GM12878 (cell line): ENCODE results near the gene B3GNT4. TPM values are rescaled to one million over a fixed set of nuclear protein-coding genes. Genes with fewer than 3 reads are reported as not detected.

ENCODE experiments used
- ATAC-seq: fragments of 200-7000 bp; cut with Tn5 transposase; 3 replicates; pipeline ENCODE4 v1.9.1; 2020; ENCODE audit warnings: mild to moderate bottlenecking, moderate library complexity
- BruUV-seq: library from RNA; stranded (reverse); fragments of 400-500 nt; replicated peaks from 2 replicates; lab custom pipeline; 2021; lab: Mats Ljungman, UMichigan
- CTCF ChIA-PET: fragments of 300-600 bp; sonication (Branson Sonifier 250); formaldehyde crosslinking; extraction: SDS; loops from one replicate; lab custom pipeline; 2021; ENCODE audit warnings: inconsistent platforms; lab: Yijun Ruan, JAX
- POLR2A ChIA-PET: fragments of 350-600 bp; formaldehyde crosslinking; extraction: SDS; loops from one replicate; lab custom pipeline; 2021; ENCODE audit warnings: inconsistent platforms; lab: Charles Lee
- RAD21 ChIA-PET: fragments of 300-600 bp; sonication (Branson Sonifier 250); formaldehyde crosslinking; loops from one replicate; lab custom pipeline; 2023; ENCODE audit warnings: antibody characterized with exemption; ENCODE audit not compliant: unreplicated experiment; lab: Charles Lee
- SMC1A ChIA-PET: fragments of 300-600 bp; sonication (Branson Sonifier 250); formaldehyde crosslinking; loops from one replicate; lab custom pipeline; 2023; ENCODE audit not compliant: unreplicated experiment, uncharacterized antibody; lab: Charles Lee
- DNase-seq: peaks from one replicate; pipeline ENCODE4 v3.0.0-alpha.2; 2011; ENCODE audit warnings: low read depth, low spot score
- FAIRE-seq: peaks from 3 replicates; lab custom pipeline; 2011; peaks lifted over from hg19 to GRCh38; lab: Jason Lieb, UNC
- H2AFZ ChIP-seq: 2 replicates; pipeline ENCODE4 v1.6.0; 2011; ENCODE audit warnings: low read depth, low read length, control low read depth; ENCODE audit not compliant: control insufficient read depth
- H3K27ac ChIP-seq: 2 replicates; pipeline ENCODE4 v1.5.1; 2011; ENCODE audit warnings: control low read depth; ENCODE audit not compliant: control insufficient read depth, insufficient read depth
- H3K27me3 ChIP-seq, 2 experiments: replicated peaks in 1 of 2; 2 replicates each; pipeline versions ENCODE4 v1.6.0 to v1.6.1; 2011; ENCODE audit warnings: low read length in 1 of 2; ENCODE audit not compliant: control insufficient read depth in 2 of 2, insufficient read depth in 2 of 2
- H3K36me3 ChIP-seq, 2 experiments: 2 replicates each; pipeline ENCODE4 v1.5.1; 2011; ENCODE audit warnings: low read length in 1 of 2; ENCODE audit not compliant: control insufficient read depth in 2 of 2, insufficient read depth in 2 of 2
- H3K4me1 ChIP-seq: 2 replicates; pipeline ENCODE4 v1.6.1; 2011; ENCODE audit warnings: mild to moderate bottlenecking, low read length, moderate library complexity, mixed read lengths; ENCODE audit not compliant: control insufficient read depth, insufficient read depth
- H3K4me2 ChIP-seq: 2 replicates; pipeline ENCODE4 v1.6.0; 2011; ENCODE audit warnings: control low read depth; ENCODE audit not compliant: control insufficient read depth, insufficient read depth
- H3K4me3 ChIP-seq: fragments of 200-600 bp; sonication (generic); 2 replicates; pipeline ENCODE4 v1.5.1; 2016
- H3K79me2 ChIP-seq: 2 replicates; pipeline ENCODE4 v1.6.0; 2011; ENCODE audit warnings: low read length; ENCODE audit not compliant: control insufficient read depth, insufficient read depth
- H3K9ac ChIP-seq: 2 replicates; pipeline ENCODE4 v1.8.0; 2011; ENCODE audit warnings: low read length, control low read depth, mixed read lengths; ENCODE audit not compliant: control insufficient read depth, insufficient read depth
- H3K9me3 ChIP-seq: replicated peaks from 3 replicates; pipeline ENCODE4 v1.5.1; 2011; ENCODE audit warnings: mild to moderate bottlenecking, low read length; ENCODE audit not compliant: control insufficient read depth, insufficient read depth
- H4K20me1 ChIP-seq: 2 replicates; pipeline ENCODE4 v1.6.0; 2011; ENCODE audit not compliant: control insufficient read depth, insufficient read depth
- BHLHE40 ChIP-seq, 2 experiments: fragments of 450-650 bp in 1 of 2; IDR thresholded peaks; 2 replicates each; pipeline ENCODE4 v1.6.1; 2011 to 2017; ENCODE audit warnings: low read depth in 2 of 2, borderline replicate concordance in 1 of 2, improper control_type of control experiment in 1 of 2, low read length in 1 of 2, mild to moderate bottlenecking in 1 of 2
- JUND ChIP-seq: IDR thresholded peaks from 2 replicates; pipeline ENCODE4 v1.6.1; 2012; ENCODE audit warnings: low read depth, mild to moderate bottlenecking, low read length, improper control_type of control experiment, moderate library complexity
- KDM1A ChIP-seq: fragments of 200-600 bp; sonication (generic); IDR thresholded peaks from 2 replicates; pipeline ENCODE4 v1.6.1; 2016; ENCODE audit warnings: borderline replicate concordance
- MYC ChIP-seq: IDR thresholded peaks from 2 replicates; pipeline ENCODE4 v1.6.1; 2011; ENCODE audit warnings: mild to moderate bottlenecking, low read length, moderate library complexity, inconsistent platforms; ENCODE audit not compliant: insufficient read depth, insufficient replicate concordance, insufficient read length, severe bottlenecking
- NRF1 ChIP-seq: conservative IDR thresholded peaks from 2 replicates; pipeline ENCODE4 v1.6.1; 2011; ENCODE audit warnings: mild to moderate bottlenecking, low read depth, low read length, improper control_type of control experiment
- PAX5 ChIP-seq: IDR thresholded peaks from 2 replicates; pipeline ENCODE4 v1.6.1; 2011; ENCODE audit warnings: low read depth, low read length, borderline replicate concordance
- POLR2AphosphoS5 ChIP-seq: IDR thresholded peaks from 2 replicates; pipeline ENCODE4 v1.6.1; 2011; ENCODE audit warnings: mild to moderate bottlenecking, low read length, inconsistent platforms
- RUNX3 ChIP-seq: IDR thresholded peaks from 2 replicates; pipeline ENCODE4 v1.6.1; 2012; ENCODE audit warnings: low read length, inconsistent platforms
- ZNF24 ChIP-seq: fragments of 450-650 bp; IDR thresholded peaks from 2 replicates; pipeline ENCODE4 v1.6.1; 2017; ENCODE audit warnings: antibody characterized with exemption, mild to moderate bottlenecking
- WGBS: methylation state at CpG from one replicate; pipeline ENCODE4 v1.1.6; 2016; ENCODE audit warnings: low lambda C conversion rate; ENCODE audit not compliant: insufficient replicate concordance, insufficient coverage; ENCODE audit errors: missing lambda C conversion rate; 5-methylcytosine and 5-hydroxymethylcytosine counted together
- in situ Hi-C: fragments of 300-500 bp; cut with MboI; formaldehyde crosslinking; loops from 9 replicates; pipeline ENCODE4 v1.14.3; 2018; ENCODE audit warnings: mixed read lengths
- intact Hi-C: fragments of 100-400 bp; cut with micrococcal nuclease; formaldehyde crosslinking; loops from one replicate; pipeline ENCODE4 v1.14.2; 2022; ENCODE audit not compliant: unreplicated experiment
- polyA plus RNA-seq, 11 experiments: library from polyadenylated mRNA; depleted of rRNA in 4 of 11; unstranded in 6 of 11; stranded (reverse) in 5 of 11; fragments of >200 nt; fragmentation: Nextera tagmentation in 4 of 11; fragmentation: Illumina TruSeq in 1 of 11; extraction: Ambion mirVana in 4 of 11; extraction: Trizol in 1 of 11; gene quantifications; 1 replicate in 1 of 11; 2 replicates in 10 of 11; pipeline versions ENCODE4 v1.2.1 to v1.2.3, GENCODE V29; 2011 to 2016; ENCODE audit warnings: inconsistent platforms in 2 of 11, missing spikeins in 2 of 11, low read depth in 1 of 11
- total RNA-seq, 4 experiments: library from RNA; depleted of rRNA in 3 of 4; stranded (reverse); fragments of >200 nt in 3 of 4; fragmentation: Illumina TruSeq in 1 of 4; extraction: Trizol in 1 of 4; gene quantifications; 2 replicates each; pipeline versions ENCODE4 v1.2.1 to v1.2.3, GENCODE V29; 2013 to 2021
- TF ChIP-seq, protein P1 (sequence below): IDR thresholded peaks from 2 replicates; pipeline ENCODE4 v1.6.1; 2012; ENCODE audit warnings: mild to moderate bottlenecking, low read depth, low read length
- TF ChIP-seq, protein P2 (sequence below): fragments of 450-650 bp; formaldehyde crosslinking; IDR thresholded peaks from 2 replicates; pipeline ENCODE4 v1.5.0; 2022; ENCODE audit warnings: mild to moderate bottlenecking, missing genetic modification characterization

The B3GNT4 gene
- total and polyA plus RNA-seq, 10 of the 15 experiments (the other 5 are each of a cell fraction or from before 2014, with no cell fraction given) = 0.04 to 0.95 (median 0.88) TPM; not detected in 7

DNA sequence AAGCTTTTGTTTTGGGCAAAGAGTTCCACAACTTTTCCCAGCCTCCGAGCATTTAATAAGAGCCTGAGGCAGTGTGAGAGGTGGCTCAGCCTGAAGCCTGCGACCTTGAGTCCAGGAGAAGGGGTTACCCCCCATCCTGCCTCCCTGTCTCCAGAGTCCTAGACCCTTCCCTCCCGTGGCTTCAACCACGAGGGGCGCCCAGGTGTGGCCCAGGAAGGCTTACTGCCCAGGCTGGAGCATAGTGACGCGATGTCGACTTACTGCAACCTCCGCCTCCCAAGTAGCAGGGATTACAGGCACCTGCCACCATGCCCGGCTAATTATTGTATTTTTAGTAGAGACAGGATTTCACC, 19.9 kb upstream of the B3GNT4 start:
- SMC1A ChIA-PET = no interaction called here
- no peak overlapping the region for H3K9ac ChIP-seq
- WGBS = 69% methylated on average over 10 of the region's 10 CpGs
- in situ Hi-C loops = no loop called here
- no peaks in the 10 kb centered on the region for H3K9me3 ChIP-seq
- no peak for DNase-seq
- H3K27ac ChIP-seq = no peak overlapping the region
- H3K79me2 ChIP-seq = no peaks in the 10 kb centered on the region
- FAIRE-seq = no peak
- no peak for TF ChIP-seq POLR2AphosphoS5
- no peak for TF ChIP-seq MYC
- no peak for TF ChIP-seq JUND
- TF ChIP-seq NRF1 = no peak
- TF ChIP-seq ZNF24 = no peak
- no peak for TF ChIP-seq KDM1A
- no peaks in the 10 kb centered on the region; a peak in 1 of 4 replicates for H3K27me3 ChIP-seq
- no peaks in the 10 kb centered on the region for H4K20me1 ChIP-seq
- H3K36me3 ChIP-seq = no peaks in the 10 kb centered on the region
- peaks cover 7% of the 10 kb centered on the region for H3K4me1 ChIP-seq
- CTCF ChIA-PET = no interaction called here
- RAD21 ChIA-PET = no interaction called here
- no peak overlapping the region; the same call in 1 of the 2 replicates for H3K4me3 ChIP-seq
- intact Hi-C loops = no loop called here
- BruUV-seq = no TSS peak
- POLR2A ChIA-PET = no interaction called here
- ATAC-seq = no peak
- no peak overlapping the region for H2AFZ ChIP-seq
- peak overlapping the region; percentile 66; the same call in 1 of the 2 replicates for H3K4me2 ChIP-seq

GRCh38 chr12:122184517-122184916, 19.0 kb upstream of the B3GNT4 start:
- ChIA-PET SMC1A (interaction anchor here (0.7 kb wide), 1 partner anchor 1803 kb away, joined by 3 read pairs; no protein-coding TSS in a partner anchor), CTCF (no interaction called here), RAD21 (no interaction called here), POLR2A (no interaction called here)
- ATAC-seq = peak; percentile 66
- no peak for FAIRE-seq
- Histone ChIP-seq H3K27me3 (no peaks in the 10 kb centered on the region; a peak in 1 of 4 replicates), H3K36me3 (no peaks in the 10 kb centered on the region), H4K20me1 (no peaks in the 10 kb centered on the region), H3K9ac (no peak overlapping the region), H3K9me3 (no peaks in the 10 kb centered on the region), H3K79me2 (no peaks in the 10 kb centered on the region), H2AFZ (peak overlapping the region; percentile 33), H3K4me1 (peaks cover 7% of the 10 kb centered on the region), H3K4me3 (no peak overlapping the region), H3K27ac (no peak overlapping the region), H3K4me2 (no peak overlapping the region; the same call in 1 of the 2 replicates)
- BruUV-seq = no TSS peak
- in situ Hi-C loops (no loop called here), intact Hi-C loops (no loop called here)
- 20% methylated on average over 18 of the region's 18 CpGs for WGBS
- DNase-seq = no peak
- TF ChIP-seq, protein P1, sequence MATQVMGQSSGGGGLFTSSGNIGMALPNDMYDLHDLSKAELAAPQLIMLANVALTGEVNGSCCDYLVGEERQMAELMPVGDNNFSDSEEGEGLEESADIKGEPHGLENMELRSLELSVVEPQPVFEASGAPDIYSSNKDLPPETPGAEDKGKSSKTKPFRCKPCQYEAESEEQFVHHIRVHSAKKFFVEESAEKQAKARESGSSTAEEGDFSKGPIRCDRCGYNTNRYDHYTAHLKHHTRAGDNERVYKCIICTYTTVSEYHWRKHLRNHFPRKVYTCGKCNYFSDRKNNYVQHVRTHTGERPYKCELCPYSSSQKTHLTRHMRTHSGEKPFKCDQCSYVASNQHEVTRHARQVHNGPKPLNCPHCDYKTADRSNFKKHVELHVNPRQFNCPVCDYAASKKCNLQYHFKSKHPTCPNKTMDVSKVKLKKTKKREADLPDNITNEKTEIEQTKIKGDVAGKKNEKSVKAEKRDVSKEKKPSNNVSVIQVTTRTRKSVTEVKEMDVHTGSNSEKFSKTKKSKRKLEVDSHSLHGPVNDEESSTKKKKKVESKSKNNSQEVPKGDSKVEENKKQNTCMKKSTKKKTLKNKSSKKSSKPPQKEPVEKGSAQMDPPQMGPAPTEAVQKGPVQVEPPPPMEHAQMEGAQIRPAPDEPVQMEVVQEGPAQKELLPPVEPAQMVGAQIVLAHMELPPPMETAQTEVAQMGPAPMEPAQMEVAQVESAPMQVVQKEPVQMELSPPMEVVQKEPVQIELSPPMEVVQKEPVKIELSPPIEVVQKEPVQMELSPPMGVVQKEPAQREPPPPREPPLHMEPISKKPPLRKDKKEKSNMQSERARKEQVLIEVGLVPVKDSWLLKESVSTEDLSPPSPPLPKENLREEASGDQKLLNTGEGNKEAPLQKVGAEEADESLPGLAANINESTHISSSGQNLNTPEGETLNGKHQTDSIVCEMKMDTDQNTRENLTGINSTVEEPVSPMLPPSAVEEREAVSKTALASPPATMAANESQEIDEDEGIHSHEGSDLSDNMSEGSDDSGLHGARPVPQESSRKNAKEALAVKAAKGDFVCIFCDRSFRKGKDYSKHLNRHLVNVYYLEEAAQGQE = no peak
- TF ChIP-seq RUNX3 = no peak
- TF ChIP-seq, protein P2, sequence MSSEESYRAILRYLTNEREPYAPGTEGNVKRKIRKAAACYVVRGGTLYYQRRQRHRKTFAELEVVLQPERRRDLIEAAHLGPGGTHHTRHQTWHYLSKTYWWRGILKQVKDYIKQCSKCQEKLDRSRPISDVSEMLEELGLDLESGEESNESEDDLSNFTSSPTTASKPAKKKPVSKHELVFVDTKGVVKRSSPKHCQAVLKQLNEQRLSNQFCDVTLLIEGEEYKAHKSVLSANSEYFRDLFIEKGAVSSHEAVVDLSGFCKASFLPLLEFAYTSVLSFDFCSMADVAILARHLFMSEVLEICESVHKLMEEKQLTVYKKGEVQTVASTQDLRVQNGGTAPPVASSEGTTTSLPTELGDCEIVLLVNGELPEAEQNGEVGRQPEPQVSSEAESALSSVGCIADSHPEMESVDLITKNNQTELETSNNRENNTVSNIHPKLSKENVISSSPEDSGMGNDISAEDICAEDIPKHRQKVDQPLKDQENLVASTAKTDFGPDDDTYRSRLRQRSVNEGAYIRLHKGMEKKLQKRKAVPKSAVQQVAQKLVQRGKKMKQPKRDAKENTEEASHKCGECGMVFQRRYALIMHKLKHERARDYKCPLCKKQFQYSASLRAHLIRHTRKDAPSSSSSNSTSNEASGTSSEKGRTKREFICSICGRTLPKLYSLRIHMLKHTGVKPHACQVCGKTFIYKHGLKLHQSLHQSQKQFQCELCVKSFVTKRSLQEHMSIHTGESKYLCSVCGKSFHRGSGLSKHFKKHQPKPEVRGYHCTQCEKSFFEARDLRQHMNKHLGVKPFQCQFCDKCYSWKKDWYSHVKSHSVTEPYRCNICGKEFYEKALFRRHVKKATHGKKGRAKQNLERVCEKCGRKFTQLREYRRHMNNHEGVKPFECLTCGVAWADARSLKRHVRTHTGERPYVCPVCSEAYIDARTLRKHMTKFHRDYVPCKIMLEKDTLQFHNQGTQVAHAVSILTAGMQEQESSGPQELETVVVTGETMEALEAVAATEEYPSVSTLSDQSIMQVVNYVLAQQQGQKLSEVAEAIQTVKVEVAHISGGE (CRISPR knock-in tag) = no peak
- 0 out of 2 replicates have a peak, but pooled peaks have one; percentile 36 for TF ChIP-seq PAX5
- TF ChIP-seq BHLHE40 (IDR thresholded peaks at IDR 0.05; ENCODE audit: borderline replicate concordance in 1 of 2, low read depth in 2 of 2, low read length in 1 of 2) = peak in 1 of 2 experiments; percentile 40; a peak in 1 of 4 replicates
